ENCODE measurements around the gene RANBP1.

RANBP1 gene

DNA sequence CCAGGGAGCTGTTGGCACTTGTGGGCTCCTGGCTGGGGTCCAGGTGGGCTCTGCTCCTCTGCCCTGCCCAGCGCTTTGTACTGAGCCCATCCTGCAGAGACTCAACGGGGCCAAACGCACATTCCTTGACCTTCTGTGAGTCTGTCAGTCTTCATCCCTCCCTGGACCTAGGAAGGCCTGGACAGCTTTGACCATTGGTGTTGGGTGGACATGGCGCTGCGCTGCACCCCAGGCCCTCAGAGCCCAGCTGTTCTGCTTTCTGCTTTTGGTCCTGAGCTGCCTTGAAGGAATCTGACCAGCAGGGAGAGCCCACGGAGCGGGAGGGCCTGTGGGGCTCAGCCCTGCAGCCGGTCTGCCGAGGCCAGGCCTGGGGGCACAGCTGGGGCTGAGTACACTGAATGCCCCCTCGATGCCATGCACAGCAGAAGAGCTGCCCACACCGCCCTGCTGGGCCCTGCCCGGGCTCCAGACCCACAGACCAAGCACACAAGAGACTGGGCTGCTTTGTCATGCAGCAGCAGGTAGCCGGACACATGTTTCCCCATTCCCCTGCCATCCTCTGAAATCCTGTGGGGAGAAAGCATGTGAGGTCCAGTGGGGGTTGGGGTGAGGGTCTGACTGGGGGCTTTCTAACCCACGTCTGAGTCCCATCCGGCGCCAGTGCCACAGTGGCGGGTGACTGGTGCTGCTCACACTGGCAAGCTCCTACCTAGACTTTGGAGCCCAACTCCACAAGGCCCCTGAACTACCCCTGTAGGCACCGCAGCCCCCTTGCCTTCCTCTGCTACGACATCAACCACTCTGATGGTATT lies 59.1 kb downstream of the RANBP1 start:
- intact Hi-C loops (cut with DNase I) = loop anchor here (5.0 kb wide), 1 partner anchor 82 kb away; no protein-coding TSS in a partner anchor
- DNase-seq = no peak

DNA sequence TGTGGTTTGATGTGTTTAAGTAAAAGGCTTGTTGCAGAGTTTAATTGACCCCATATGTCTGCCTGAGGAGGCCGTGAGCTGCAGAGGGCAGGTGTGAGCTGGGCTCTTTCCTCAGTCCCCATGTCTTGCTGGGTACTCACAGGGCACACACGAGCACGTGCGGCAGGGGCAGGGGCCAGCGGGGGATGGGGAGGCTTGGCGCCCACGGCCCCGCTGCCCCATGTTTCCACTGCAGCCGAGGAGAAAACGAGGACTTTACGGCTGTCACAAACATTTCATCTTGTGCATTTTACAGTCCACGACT lies 59.6 kb downstream of the RANBP1 start:
- DNase-seq = no peak
- intact Hi-C loops (cut with DNase I) = no loop called here

DNA sequence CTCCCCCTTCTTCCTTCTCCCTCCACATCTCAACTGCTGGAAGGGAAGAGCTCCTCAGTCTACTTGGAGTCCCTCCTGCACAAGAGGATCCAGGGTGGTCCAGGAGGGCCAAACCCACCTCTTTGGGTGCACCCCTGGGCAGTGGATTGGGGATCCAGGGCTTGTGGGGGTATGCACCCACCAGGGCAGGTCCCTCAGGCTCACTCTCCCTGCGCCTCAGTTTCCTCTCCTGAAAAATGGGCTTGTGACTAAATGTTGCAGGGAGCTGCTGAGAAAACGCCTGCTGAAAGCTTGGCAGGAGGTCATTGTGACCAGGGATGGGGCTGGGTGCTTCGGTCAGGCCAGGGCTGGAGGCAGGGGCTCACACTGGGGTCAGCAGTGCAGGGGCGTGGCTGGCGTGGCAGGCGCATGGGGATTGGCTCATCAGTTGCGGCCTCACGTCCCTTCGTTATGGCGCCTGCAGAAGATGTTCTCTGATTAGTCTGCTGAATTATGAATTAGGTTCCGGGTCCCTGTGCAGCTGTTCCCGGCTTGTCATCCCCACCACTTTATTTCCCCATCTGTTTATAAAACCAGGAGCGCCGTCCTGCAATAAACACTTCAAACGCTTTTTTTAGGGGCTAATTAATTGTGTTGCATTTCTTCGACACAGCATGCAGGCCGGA lies 60.6 kb downstream of the RANBP1 start:
- DNase-seq = no peak
- intact Hi-C loops (cut with DNase I) = no loop called here

Measured in head of caudate nucleus (tissue), 42 donors.